ENCODE measurements around the gene ALDOA.

ALDOA gene

DNA sequence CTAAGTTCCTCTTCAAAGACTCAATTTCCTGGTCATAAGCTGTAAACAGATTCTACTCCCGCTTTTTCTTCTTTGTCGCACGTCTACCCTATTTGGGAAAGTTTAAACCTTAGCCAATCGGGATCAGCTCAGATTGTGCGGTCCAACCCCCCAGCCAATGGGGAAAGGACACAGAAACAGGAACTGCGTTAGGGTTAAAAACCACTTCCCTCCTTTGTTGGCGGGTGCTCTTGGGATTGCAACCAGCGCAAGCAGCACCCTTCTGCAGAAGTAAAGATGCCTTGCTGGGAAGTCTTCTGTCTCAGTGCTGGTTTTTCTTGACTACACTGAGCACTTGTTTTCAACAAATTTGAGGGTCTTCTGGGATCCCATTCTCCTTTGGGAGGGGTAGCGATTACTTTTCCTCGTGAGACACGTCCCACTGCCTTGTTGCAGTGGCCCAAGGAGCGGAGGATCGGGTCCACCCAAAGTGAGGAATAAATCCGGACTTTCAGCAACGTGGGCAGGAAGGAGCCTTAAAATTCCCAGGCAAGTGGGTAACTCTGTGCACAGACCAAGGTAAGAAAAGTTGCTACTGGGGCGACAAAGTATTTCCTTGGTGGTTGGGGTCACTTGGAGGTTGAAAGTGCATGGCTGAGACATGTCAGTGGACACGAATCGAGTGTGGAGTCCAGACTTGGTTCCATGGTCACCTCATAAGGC lies 31.5 kb downstream of the ALDOA start:
- H3K4me3 ChIP-seq (ENCODE audit: low read depth, low read length), result no peak overlapping the region
- TF ChIP-seq, protein P1, sequence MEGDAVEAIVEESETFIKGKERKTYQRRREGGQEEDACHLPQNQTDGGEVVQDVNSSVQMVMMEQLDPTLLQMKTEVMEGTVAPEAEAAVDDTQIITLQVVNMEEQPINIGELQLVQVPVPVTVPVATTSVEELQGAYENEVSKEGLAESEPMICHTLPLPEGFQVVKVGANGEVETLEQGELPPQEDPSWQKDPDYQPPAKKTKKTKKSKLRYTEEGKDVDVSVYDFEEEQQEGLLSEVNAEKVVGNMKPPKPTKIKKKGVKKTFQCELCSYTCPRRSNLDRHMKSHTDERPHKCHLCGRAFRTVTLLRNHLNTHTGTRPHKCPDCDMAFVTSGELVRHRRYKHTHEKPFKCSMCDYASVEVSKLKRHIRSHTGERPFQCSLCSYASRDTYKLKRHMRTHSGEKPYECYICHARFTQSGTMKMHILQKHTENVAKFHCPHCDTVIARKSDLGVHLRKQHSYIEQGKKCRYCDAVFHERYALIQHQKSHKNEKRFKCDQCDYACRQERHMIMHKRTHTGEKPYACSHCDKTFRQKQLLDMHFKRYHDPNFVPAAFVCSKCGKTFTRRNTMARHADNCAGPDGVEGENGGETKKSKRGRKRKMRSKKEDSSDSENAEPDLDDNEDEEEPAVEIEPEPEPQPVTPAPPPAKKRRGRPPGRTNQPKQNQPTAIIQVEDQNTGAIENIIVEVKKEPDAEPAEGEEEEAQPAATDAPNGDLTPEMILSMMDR (IDR thresholded peaks at IDR 0.05; ENCODE audit: borderline replicate concordance, insufficient read depth, low read depth, low read length), result no peak

DNA sequence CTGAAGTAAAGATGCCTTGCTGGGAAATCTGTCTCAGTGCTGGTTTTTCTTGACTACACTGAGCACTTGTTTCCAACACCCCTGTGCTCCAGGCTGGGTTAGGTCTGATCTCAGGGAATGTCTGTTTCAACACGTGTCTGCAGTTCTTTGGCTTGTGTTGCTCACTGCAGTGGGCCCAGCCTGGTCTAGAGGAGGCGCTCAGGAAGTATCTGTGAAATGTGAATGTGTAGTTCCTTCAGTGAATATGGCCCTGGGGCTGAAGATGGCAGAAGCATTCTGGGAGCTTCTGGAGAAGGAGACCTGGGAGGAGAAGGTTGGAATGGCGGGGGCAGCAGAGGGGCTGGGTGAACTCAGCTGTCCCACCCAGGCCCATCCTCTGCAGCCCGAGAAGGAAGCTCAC lies 38.5 kb downstream of the ALDOA start:
- TF ChIP-seq, protein P1 (IDR thresholded peaks at IDR 0.05; ENCODE audit: borderline replicate concordance, insufficient read depth, low read depth, low read length), result no peak
- H3K4me3 ChIP-seq (ENCODE audit: low read depth, low read length), result no peak overlapping the region

DNA sequence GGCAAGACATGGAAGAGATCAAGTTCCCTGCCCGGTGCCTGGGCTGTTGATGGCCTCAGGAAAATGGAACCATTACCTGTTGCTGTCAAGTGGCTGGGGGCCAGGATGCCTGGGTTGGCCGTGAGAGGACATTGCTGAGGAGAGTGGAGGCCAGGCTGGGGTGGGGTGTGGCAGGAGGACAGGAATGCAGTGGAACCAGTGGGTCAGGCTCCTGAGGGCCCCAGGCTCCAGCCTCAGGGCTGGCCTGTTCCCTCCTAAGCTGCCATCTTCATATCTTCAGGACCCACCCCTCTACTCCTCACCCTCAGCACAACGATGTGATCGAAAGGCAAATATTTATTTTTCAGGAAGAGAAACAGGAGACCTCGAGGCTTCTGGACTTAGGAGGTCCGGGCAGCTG lies 38.9 kb downstream of the ALDOA start:
- no peak overlapping the region for H3K4me3 ChIP-seq (ENCODE audit: low read depth, low read length)
- TF ChIP-seq, protein P1 (IDR thresholded peaks at IDR 0.05; ENCODE audit: borderline replicate concordance, insufficient read depth, low read depth, low read length), result no peak

DNA sequence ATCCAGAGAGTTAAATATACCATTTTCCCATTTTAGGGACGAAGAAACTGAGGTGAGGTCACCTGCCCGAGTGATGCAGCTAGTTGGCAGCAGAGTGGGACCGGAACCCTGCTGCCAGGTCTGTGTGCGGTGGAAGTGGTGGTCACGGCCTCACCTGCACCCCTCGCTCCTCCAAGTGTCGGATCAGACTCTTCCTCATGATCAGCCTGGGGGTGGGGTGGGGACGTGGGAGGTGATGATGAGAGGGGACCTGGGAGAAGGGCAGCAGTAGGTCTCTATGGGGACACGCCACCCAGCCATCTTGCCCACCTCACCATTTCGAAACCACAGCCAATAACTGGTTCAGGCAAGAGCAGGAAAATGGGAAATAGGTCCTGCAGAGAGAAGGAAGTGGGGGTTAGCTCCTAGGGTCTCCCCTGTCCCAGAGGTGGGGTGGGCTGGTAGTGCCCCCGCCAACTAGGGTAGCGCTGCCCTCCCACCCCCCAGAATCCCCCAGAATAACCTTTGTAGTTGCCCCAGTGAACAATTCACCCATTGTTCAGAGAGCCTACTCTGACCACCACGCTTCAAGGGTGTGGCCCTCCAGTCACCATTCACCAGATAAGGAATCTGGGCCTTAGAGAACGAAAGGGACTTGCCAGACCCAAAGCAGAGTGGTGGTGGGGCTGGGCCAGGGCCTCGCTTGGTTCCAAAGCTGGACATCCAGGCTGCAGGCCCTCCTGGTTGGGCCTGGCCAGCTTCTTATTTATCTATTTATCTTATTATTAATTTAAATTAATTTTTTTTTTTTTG lies 42.7 kb downstream of the ALDOA start:
- TF ChIP-seq, protein P1 (IDR thresholded peaks at IDR 0.05; ENCODE audit: borderline replicate concordance, insufficient read depth, low read depth, low read length), result no peak

DNA sequence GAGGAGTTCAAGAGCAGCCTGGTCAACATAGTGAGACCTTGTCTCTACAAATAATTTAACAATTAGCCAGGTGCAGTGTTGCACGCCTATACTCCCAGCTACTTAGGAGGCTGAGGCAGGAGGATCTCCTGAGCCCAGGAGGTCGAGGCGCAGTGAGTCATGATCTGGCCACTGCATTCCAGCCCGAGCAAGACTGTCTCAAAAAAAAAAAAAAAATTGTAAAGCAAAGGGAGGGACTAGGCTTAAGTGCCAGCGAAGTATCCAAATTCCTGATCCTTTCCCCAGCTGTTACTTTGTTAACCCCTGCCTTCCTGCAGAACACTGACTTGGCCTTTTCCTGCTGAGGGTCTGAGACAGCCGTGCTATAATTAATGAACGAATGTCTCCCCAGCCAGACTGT lies 45.1 kb downstream of the ALDOA start:
- TF ChIP-seq, protein P1 (IDR thresholded peaks at IDR 0.05; ENCODE audit: borderline replicate concordance, insufficient read depth, low read depth, low read length), result no peak
- no peak overlapping the region for H3K4me3 ChIP-seq (ENCODE audit: low read depth, low read length)

More for the DNA sequence above, 42.7 kb downstream of the ALDOA start:
- H3K4me3 ChIP-seq (ENCODE audit: low read depth, low read length), result no peak overlapping the region

DNA sequence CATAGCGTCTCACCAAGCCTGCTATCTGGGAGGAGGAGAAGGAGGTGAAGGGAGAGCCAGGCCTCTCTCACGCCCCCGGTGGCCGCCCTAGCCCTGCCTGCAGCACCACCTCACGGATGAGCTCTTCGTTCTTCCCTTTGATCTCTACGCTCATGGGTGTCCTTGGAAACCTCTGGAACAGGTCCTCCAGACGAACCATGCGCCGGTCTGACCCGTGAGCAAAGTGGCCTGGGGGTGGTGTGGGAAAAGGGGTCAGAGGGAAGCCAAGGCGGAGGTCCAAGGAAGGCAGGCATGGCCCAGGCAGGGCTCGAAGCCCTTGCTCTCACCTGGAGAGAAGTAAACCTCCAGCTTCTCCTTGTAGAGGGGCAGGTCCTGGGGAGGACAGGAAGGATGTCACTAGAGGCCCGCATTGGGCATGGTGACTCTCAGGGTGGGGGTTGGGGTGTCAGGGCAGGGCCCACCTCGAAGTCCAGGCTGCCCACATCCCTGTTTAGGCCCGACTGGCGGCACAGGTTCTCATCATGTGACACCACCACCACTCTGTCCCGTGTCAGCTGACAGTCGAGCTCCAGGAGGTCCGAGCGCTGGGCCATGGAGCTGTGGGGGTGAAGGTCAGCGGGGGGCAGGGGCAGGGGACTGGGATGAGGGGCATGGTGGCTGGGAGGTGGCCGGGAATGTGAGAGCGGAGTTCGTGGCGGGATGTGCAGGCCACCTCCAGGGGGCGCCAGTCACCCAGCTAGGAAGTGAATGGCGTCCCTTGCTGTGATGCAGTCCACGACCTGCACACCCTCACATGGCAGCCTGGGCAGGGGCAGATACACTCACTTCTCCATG lies 46.9 kb downstream of the ALDOA start:
- no peak overlapping the region for H3K4me3 ChIP-seq (ENCODE audit: low read depth, low read length)
- TF ChIP-seq, protein P1 (IDR thresholded peaks at IDR 0.05; ENCODE audit: borderline replicate concordance, insufficient read depth, low read depth, low read length), result peak; percentile 94
